Fibroblast of villous mesenchyme (primary cell): ENCODE data around the gene TAB3. TPM values are rescaled to one million over a fixed set of nuclear protein-coding genes. Genes with fewer than 3 reads are reported as not detected.

Source experiments
- DNase-seq: peaks from one replicate; pipeline ENCODE4 v3.0.0-alpha.2; 2010; ENCODE audit warnings: low read depth
- H3K4me3 ChIP-seq: 2 replicates; pipeline ENCODE4 v1.5.1; 2011; ENCODE audit warnings: low read depth, mild to moderate bottlenecking, low read length
- total RNA-seq: library from RNA; depleted of rRNA; stranded (reverse); fragments of >200 nt; gene quantifications from 2 replicates; pipeline ENCODE4 v1.2.3, GENCODE V29; 2012
- TF ChIP-seq, protein P1 (sequence below): IDR thresholded peaks from 2 replicates; pipeline ENCODE4 v1.5.1; 2012; ENCODE audit warnings: low read depth, mild to moderate bottlenecking, low read length; ENCODE audit not compliant: insufficient read depth

The TAB3 gene
- total RNA-seq, 1 donor, result 16.8 TPM

DNA sequence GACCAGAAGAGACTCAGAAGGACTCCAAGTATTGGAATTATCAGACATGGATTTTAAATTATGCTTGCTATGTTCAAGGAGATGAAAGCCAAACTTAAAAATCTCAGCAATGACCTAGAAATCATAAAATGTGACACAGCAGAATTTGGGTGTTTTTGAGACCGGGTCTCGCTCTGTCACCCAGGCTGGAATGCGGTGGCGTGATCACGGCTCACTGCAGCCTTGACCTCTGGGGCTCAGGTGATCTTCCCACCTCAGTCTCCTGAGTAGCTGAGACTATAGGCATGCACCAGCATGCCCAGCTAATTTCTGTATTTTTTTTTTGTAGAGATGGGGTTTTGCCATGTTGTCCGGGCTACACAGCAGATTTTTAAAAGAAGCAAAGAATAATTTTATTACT is 12.7 kb downstream of the TAB3 start:
- TF ChIP-seq, protein P1, sequence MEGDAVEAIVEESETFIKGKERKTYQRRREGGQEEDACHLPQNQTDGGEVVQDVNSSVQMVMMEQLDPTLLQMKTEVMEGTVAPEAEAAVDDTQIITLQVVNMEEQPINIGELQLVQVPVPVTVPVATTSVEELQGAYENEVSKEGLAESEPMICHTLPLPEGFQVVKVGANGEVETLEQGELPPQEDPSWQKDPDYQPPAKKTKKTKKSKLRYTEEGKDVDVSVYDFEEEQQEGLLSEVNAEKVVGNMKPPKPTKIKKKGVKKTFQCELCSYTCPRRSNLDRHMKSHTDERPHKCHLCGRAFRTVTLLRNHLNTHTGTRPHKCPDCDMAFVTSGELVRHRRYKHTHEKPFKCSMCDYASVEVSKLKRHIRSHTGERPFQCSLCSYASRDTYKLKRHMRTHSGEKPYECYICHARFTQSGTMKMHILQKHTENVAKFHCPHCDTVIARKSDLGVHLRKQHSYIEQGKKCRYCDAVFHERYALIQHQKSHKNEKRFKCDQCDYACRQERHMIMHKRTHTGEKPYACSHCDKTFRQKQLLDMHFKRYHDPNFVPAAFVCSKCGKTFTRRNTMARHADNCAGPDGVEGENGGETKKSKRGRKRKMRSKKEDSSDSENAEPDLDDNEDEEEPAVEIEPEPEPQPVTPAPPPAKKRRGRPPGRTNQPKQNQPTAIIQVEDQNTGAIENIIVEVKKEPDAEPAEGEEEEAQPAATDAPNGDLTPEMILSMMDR, result no peak
- no peak for DNase-seq
- no peak overlapping the region for H3K4me3 ChIP-seq

DNA sequence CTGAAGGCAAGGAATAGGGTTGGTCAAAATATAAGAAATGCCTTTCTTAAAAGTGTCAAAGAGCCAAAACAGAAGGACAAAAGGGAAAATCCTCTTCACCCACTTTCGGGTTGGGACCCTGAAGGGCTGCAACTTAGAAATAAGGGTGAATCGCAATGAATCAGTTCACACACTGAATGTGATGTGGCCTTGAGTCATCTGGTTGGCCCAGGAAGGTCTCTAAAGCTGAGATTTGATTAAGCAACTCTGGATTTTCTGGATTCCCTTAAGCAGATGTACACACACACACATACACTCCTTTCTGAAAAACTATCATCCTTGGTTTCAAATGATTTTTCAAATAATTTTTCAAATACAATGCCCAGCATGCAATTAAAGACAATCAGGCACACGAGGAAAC is 13.1 kb downstream of the TAB3 start:
- peak; percentile 60 for DNase-seq
- TF ChIP-seq, protein P1, result no peak
- no peak overlapping the region for H3K4me3 ChIP-seq

DNA sequence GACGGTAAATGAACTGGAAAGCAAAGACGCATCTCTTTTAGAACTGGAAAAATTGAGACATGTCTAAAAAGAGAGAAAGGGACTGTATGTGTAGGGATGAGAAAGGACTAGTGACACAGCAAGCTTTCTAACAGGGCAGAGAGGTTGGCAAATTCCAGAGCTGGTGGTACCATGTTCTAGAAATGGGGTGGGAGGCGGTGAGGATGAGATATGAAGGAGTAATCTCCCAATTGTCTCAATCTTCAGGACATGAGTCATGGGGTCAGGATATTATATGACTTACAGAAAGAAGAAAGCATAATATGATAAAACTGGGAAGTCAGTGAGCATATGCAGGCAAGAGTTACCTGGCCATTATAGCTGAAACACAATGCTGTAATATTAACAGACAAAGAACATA is 14.2 kb downstream of the TAB3 start:
- TF ChIP-seq, protein P1, result no peak
- no peak for DNase-seq
- no peak overlapping the region for H3K4me3 ChIP-seq

DNA sequence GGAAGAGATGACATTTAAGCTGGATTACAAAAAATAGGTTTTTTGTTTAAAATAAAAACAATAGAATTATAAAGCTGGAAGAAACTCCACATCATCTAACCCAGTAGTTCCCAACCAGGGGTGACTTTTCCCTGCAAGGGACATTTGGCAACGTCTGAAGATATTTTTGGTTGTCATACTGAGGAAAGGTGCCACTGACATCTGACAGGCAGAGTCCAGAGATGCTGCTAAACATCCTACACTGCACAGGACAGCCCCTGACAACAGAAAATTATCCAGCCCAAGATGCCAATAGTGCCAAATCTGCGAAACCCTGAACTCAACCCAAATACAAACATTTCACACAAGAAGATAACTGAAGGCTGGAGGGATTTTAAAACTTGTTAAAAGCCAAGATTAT is 18.5 kb downstream of the TAB3 start:
- DNase-seq, result no peak
- TF ChIP-seq, protein P1, result no peak
- no peak overlapping the region for H3K4me3 ChIP-seq

DNA sequence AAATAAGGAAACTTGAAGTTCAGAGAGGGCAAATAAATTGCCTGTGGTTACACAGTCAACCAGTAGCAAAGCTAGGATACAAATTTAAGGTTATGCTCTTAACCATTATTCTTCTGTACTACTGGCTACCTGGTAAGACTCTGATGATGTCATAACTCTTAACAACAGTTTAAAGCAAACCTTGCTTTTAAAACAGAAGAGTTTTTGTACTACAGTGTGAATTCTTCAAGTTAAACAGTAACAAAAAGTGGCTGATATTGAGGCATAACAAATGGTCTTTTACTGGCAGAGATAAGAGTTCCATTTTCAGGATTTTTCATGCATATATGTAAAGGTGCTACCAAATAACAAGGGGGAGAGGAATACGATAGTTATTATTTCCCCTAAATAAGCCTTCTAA is 23.4 kb downstream of the TAB3 start:
- TF ChIP-seq, protein P1, result no peak
- no peak for DNase-seq

DNA sequence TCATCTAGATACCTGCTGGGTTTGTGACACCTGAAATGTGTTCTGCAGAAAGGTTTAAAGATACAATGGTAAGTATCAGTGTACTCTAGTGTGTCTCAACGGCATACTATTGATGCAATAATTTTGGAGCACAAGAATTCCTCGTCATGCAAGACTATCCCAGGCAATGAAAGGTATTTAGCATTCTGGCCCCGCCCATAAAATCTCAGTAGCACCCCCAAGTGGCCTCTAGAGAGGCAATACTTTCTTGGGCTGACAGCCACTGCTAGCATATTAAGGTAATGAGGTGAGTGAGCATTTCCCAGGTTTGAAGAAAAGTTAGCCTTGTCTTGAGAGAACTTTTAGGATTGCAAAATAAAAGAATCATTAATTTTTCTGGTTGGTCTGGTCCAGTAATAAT is 24.0 kb downstream of the TAB3 start:
- no peak for DNase-seq
- TF ChIP-seq, protein P1, result peak; percentile 30
- H3K4me3 ChIP-seq, result no peak overlapping the region

More for the DNA sequence above, 23.4 kb downstream of the TAB3 start:
- no peak overlapping the region for H3K4me3 ChIP-seq

DNA sequence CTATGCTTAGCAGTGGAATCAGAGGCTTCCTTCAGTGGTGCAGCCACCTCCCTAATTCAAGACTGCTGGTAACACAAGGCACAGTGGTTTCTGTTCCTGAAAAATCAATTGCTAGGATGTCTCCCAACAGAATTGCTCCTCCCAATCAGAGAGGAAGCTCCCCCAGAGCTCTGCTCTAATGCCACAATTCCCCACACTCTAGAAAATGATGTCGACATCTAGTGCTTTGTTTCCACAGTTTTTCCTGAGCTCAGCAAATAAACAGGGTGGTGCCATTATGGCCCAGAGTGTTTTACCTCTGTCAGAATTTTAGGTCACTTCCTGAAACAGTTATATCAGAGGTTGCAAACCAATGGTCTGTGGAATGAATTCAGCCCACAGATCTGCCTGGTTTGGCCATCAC is 24.7 kb downstream of the TAB3 start:
- H3K4me3 ChIP-seq, result no peak overlapping the region
- no peak for DNase-seq
- TF ChIP-seq, protein P1, result no peak
